GM10847 (cell line): ENCODE data around the gene CTLA4.

ENCODE experiments used
- POLR2A ChIP-seq: IDR thresholded peaks from 2 replicates; pipeline ENCODE4 v1.6.1; 2011; ENCODE audit not compliant: insufficient read length; ENCODE audit errors: extremely low read depth

Gene CTLA4

GRCh38 chr2:203846490-203847105, 21.0 kb upstream of the CTLA4 start:
- TF ChIP-seq POLR2A, result no peak

- no peak for TF ChIP-seq POLR2A
These were observed 18.6 kb upstream of the CTLA4 start for GRCh38 chr2:203849010-203849409.

- TF ChIP-seq POLR2A, result no peak
These were observed 14.8 kb upstream of the CTLA4 start for GRCh38 chr2:203852760-203853159.

- no peak for TF ChIP-seq POLR2A
These were observed 14.3 kb upstream of the CTLA4 start for GRCh38 chr2:203853271-203853670.

- TF ChIP-seq POLR2A, result no peak
These were observed 13.8 kb upstream of the CTLA4 start for GRCh38 chr2:203853722-203854121.

- no peak for TF ChIP-seq POLR2A
These were observed 12.3 kb upstream of the CTLA4 start for GRCh38 chr2:203855274-203855673.

- no peak for TF ChIP-seq POLR2A
These were observed 9.9 kb upstream of the CTLA4 start for GRCh38 chr2:203857656-203858055.

- no peak for TF ChIP-seq POLR2A
These were observed 9.4 kb upstream of the CTLA4 start for GRCh38 chr2:203858176-203858575.

GRCh38 chr2:203859030-203859789, 8.4 kb upstream of the CTLA4 start:
- TF ChIP-seq POLR2A, result no peak

GRCh38 chr2:203861197-203861596, 6.4 kb upstream of the CTLA4 start:
- no peak for TF ChIP-seq POLR2A

GRCh38 chr2:203861607-203862006, 6.0 kb upstream of the CTLA4 start:
- TF ChIP-seq POLR2A, result no peak

- TF ChIP-seq POLR2A, result no peak
These were observed 1.9 kb downstream of the CTLA4 start for GRCh38 chr2:203869223-203870042.

GRCh38 chr2:203870481-203870880, 2.9 kb downstream of the CTLA4 start:
- TF ChIP-seq POLR2A, result no peak

GRCh38 chr2:203870941-203871340, 3.4 kb downstream of the CTLA4 start:
- no peak for TF ChIP-seq POLR2A

GRCh38 chr2:203871371-203871983, 3.9 kb downstream of the CTLA4 start:
- TF ChIP-seq POLR2A, result no peak

- no peak for TF ChIP-seq POLR2A
These were observed 5.9 kb downstream of the CTLA4 start for GRCh38 chr2:203873461-203873860.
